ENCODE data around the gene DPH3.

GRCh38 chr3:16262174-16262573 lies 2.6 kb downstream of the DPH3 start:
- no peak for TF ChIP-seq CTCF (IDR thresholded peaks at IDR 0.05)
- no peak for TF ChIP-seq POLR2A (IDR thresholded peaks at IDR 0.05)
